Measurements from ENCODE around the gene ZNF710.
A peak's percentile ranks its signal among the peaks of the same experiment; 100 is the strongest.

Gene ZNF710

GRCh38 chr15:90043530-90044010 lies 42.4 kb downstream of the ZNF710 start:
- no peak for TF ChIP-seq CTCF (IDR thresholded peaks at IDR 0.05; ENCODE audit: insufficient read depth, low read depth, low read length, missing control alignments)
- DNase-seq (ENCODE audit: low read depth) = no peak
- no peak overlapping the region for H3K4me3 ChIP-seq (ENCODE audit: low read length)

GRCh38 chr15:90044191-90044590 lies 43.1 kb downstream of the ZNF710 start:
- no peak overlapping the region for H3K4me3 ChIP-seq (ENCODE audit: low read length)
- DNase-seq (ENCODE audit: low read depth) = no peak
- no peak for TF ChIP-seq CTCF (IDR thresholded peaks at IDR 0.05; ENCODE audit: insufficient read depth, low read depth, low read length, missing control alignments)

- H3K4me3 ChIP-seq (ENCODE audit: low read length) = no peak overlapping the region
- TF ChIP-seq CTCF (IDR thresholded peaks at IDR 0.05; ENCODE audit: insufficient read depth, low read depth, low read length, missing control alignments) = no peak
- no peak for DNase-seq (ENCODE audit: low read depth)
Observed at GRCh38 chr15:90044916-90045371, 43.8 kb downstream of the ZNF710 start.

GRCh38 chr15:90046289-90046688 lies 45.2 kb downstream of the ZNF710 start:
- DNase-seq (ENCODE audit: low read depth) = no peak
- TF ChIP-seq CTCF (IDR thresholded peaks at IDR 0.05; ENCODE audit: insufficient read depth, low read depth, low read length, missing control alignments) = no peak
- no peak overlapping the region for H3K4me3 ChIP-seq (ENCODE audit: low read length)

- peak; percentile 92 for DNase-seq (ENCODE audit: low read depth)
- no peak overlapping the region for H3K4me3 ChIP-seq (ENCODE audit: low read length)
- TF ChIP-seq CTCF (IDR thresholded peaks at IDR 0.05; ENCODE audit: insufficient read depth, low read depth, low read length, missing control alignments) = no peak
Observed at GRCh38 chr15:90046911-90047392, 45.8 kb downstream of the ZNF710 start.

GRCh38 chr15:90047956-90048575 lies 46.9 kb downstream of the ZNF710 start:
- H3K4me3 ChIP-seq (ENCODE audit: low read length) = no peak overlapping the region
- no peak for TF ChIP-seq CTCF (IDR thresholded peaks at IDR 0.05; ENCODE audit: insufficient read depth, low read depth, low read length, missing control alignments)
- no peak for DNase-seq (ENCODE audit: low read depth)

GRCh38 chr15:90049030-90049429 lies 47.9 kb downstream of the ZNF710 start:
- no peak for DNase-seq (ENCODE audit: low read depth)
- H3K4me3 ChIP-seq (ENCODE audit: low read length) = no peak overlapping the region
- TF ChIP-seq CTCF (IDR thresholded peaks at IDR 0.05; ENCODE audit: insufficient read depth, low read depth, low read length, missing control alignments) = no peak
